ENCODE results near the gene TIMM23.

- TF ChIP-seq RELA (IDR thresholded peaks at IDR 0.05; ENCODE audit: borderline replicate concordance, partially characterized antibody) (no peak), USF1 (IDR thresholded peaks at IDR 0.05; ENCODE audit: borderline replicate concordance, extremely low read length, insufficient read depth, low read depth, low read length) (no peak), CTCF (IDR thresholded peaks at IDR 0.05 in 2 of 3, conservative IDR thresholded peaks at IDR 0.05 in 1 of 3; ENCODE audit: control insufficient read depth in 2 of 3, extremely low read depth in 1 of 3, insufficient read depth in 1 of 3, low read depth in 3 of 3, low read length in 3 of 3) (no peak), MEF2A (IDR thresholded peaks at IDR 0.05; ENCODE audit: insufficient read depth, low read depth, low read length) (no peak), USF2 (IDR thresholded peaks at IDR 0.05; ENCODE audit: borderline replicate concordance, low read depth, low read length) (no peak), SMC3 (IDR thresholded peaks at IDR 0.05; ENCODE audit: borderline replicate concordance, low read length) (no peak), RFX5 (IDR thresholded peaks at IDR 0.05; ENCODE audit: low read depth, low read length) (no peak), CHD2 (IDR thresholded peaks at IDR 0.05; ENCODE audit: borderline replicate concordance, low read depth, low read length) (no peak), EP300 (IDR thresholded peaks at IDR 0.05; ENCODE audit: borderline replicate concordance in 1 of 2, control insufficient read depth in 1 of 2, low read depth in 2 of 2, low read length in 2 of 2) (no peak), ZSCAN29 (IDR thresholded peaks at IDR 0.05) (no peak)
These were observed 74.0 kb downstream of the TIMM23 start, which contains the start of gene MSMB for GRCh38 chr10:46046261-46046660.
